H9 (cell line): Measurements from ENCODE around the gene EPSTI1. TPM values are rescaled to one million over a fixed set of nuclear protein-coding genes. Genes with fewer than 3 reads are reported as not detected.

Experiments
- DNase-seq: peaks from one replicate; pipeline ENCODE4 v3.0.0-alpha.2; 2017
- H2AFZ ChIP-seq: one replicate; pipeline ENCODE4 v1.6.1; 2013; ENCODE audit warnings: mild to moderate bottlenecking, low read length, control low read depth, moderate library complexity
- H2AK5ac ChIP-seq: 2 replicates; pipeline ENCODE4 v1.6.1; 2013; ENCODE audit warnings: low read length, control low read depth, mixed read lengths; ENCODE audit not compliant: insufficient read length
- H2BK120ac ChIP-seq: one replicate; pipeline ENCODE4 v1.6.1; 2013; ENCODE audit warnings: low read depth, mild to moderate bottlenecking, low read length, control low read depth, inconsistent platforms; ENCODE audit not compliant: poor library complexity, severe bottlenecking
- H2BK12ac ChIP-seq: 2 replicates; pipeline ENCODE4 v1.6.1; 2013; ENCODE audit warnings: low read length, control low read depth, mixed read lengths, low read depth; ENCODE audit not compliant: insufficient read length
- H2BK15ac ChIP-seq: 2 replicates; pipeline ENCODE4 v1.6.1; 2013; ENCODE audit warnings: low read depth, low read length, control low read depth
- H2BK20ac ChIP-seq: one replicate; pipeline ENCODE4 v1.6.1; 2013; ENCODE audit warnings: low read depth, mild to moderate bottlenecking, low read length, control low read depth, inconsistent platforms; ENCODE audit not compliant: poor library complexity, severe bottlenecking
- H2BK5ac ChIP-seq: 2 replicates; pipeline ENCODE4 v1.6.1; 2013; ENCODE audit warnings: low read length, control low read depth, mixed read lengths; ENCODE audit not compliant: insufficient read length
- H3K14ac ChIP-seq: 2 replicates; pipeline ENCODE4 v1.6.1; 2013; ENCODE audit warnings: low read length, control low read depth; ENCODE audit not compliant: insufficient read depth
- H3K18ac ChIP-seq: 2 replicates; pipeline ENCODE4 v1.6.1; 2013; ENCODE audit warnings: low read depth, mild to moderate bottlenecking, mixed read lengths, low read length, control low read depth; ENCODE audit not compliant: insufficient read length
- H3K23ac ChIP-seq: 2 replicates; pipeline ENCODE4 v1.6.1; 2013; ENCODE audit warnings: low read length, control low read depth, mixed read lengths, low read depth; ENCODE audit not compliant: insufficient read length
- H3K23me2 ChIP-seq: 2 replicates; pipeline ENCODE4 v1.6.1; 2013; ENCODE audit warnings: low read depth, mild to moderate bottlenecking, mixed read lengths, low read length, control low read depth; ENCODE audit not compliant: insufficient read length, poor library complexity, severe bottlenecking
- H3K27ac ChIP-seq: 2 replicates; pipeline ENCODE4 v1.5.1; 2013; ENCODE audit warnings: low read length, control low read depth, mixed read lengths, low read depth; ENCODE audit not compliant: insufficient read length
- H3K27me3 ChIP-seq: 2 replicates; pipeline ENCODE4 v1.6.1; 2013; ENCODE audit warnings: low read length, control low read depth, inconsistent platforms; ENCODE audit not compliant: insufficient read depth
- H3K4ac ChIP-seq: 2 replicates; pipeline ENCODE4 v1.6.1; 2013; ENCODE audit warnings: low read depth, mild to moderate bottlenecking, control low read depth, inconsistent platforms, low read length, moderate library complexity
- H3K4me1 ChIP-seq: 2 replicates; pipeline ENCODE4 v1.6.1; 2013; ENCODE audit warnings: low read length, control low read depth, inconsistent platforms; ENCODE audit not compliant: insufficient read depth
- H3K4me2 ChIP-seq: 2 replicates; pipeline ENCODE4 v1.6.1; 2013; ENCODE audit warnings: low read length, control low read depth, mixed read lengths; ENCODE audit not compliant: insufficient read length, insufficient read depth
- H3K56ac ChIP-seq: 2 replicates; pipeline ENCODE4 v1.6.1; 2013; ENCODE audit warnings: low read depth, mild to moderate bottlenecking, mixed read lengths, low read length, control low read depth; ENCODE audit not compliant: insufficient read length
- H3K79me1 ChIP-seq: 2 replicates; pipeline ENCODE4 v1.6.1; 2013; ENCODE audit warnings: low read depth, mild to moderate bottlenecking, moderate library complexity, low read length, control low read depth, inconsistent platforms; ENCODE audit not compliant: insufficient read depth, poor library complexity, severe bottlenecking
- H3K79me2 ChIP-seq: 2 replicates; pipeline ENCODE4 v1.6.1; 2013; ENCODE audit warnings: low read length, control low read depth, inconsistent platforms; ENCODE audit not compliant: insufficient read depth
- H3K9ac ChIP-seq: 2 replicates; pipeline ENCODE4 v1.6.1; 2013; ENCODE audit warnings: low read length, control low read depth, mixed read lengths; ENCODE audit not compliant: insufficient read length; ENCODE audit errors: extremely low read depth
- H3K9me3 ChIP-seq: one replicate; pipeline ENCODE4 v1.6.1; 2013; ENCODE audit warnings: low read depth, low read length, inconsistent platforms; ENCODE audit not compliant: control insufficient read depth
- H3T11ph ChIP-seq: one replicate; pipeline ENCODE4 v1.6.1; 2013; ENCODE audit warnings: mild to moderate bottlenecking, low read length, control low read depth, inconsistent platforms
- H4K20me1 ChIP-seq: one replicate; pipeline ENCODE4 v1.6.1; 2013; ENCODE audit not compliant: control insufficient read depth, insufficient read length, insufficient read depth
- H4K5ac ChIP-seq: 2 replicates; pipeline ENCODE4 v1.6.1; 2013; ENCODE audit warnings: low read depth, mild to moderate bottlenecking, mixed read lengths, low read length, control low read depth; ENCODE audit not compliant: insufficient read length
- H4K8ac ChIP-seq: replicated peaks from 2 replicates; pipeline ENCODE4 v1.6.1; 2013; ENCODE audit warnings: low read length, control low read depth, mixed read lengths, low read depth; ENCODE audit not compliant: insufficient read length
- H4K91ac ChIP-seq: 2 replicates; pipeline ENCODE4 v1.6.1; 2013; ENCODE audit warnings: low read depth, mild to moderate bottlenecking, moderate library complexity, mixed read lengths, low read length, control low read depth; ENCODE audit not compliant: insufficient read length
- H3K27ac Mint-ChIP-seq, 3 experiments: 2 replicates in 2 of 3; 3 replicates in 1 of 3; pipeline ENCODE4 v1.8.0; 2020 to 2021; ENCODE audit warnings: mixed read lengths in 3 of 3, mild to moderate bottlenecking in 1 of 3, moderate library complexity in 1 of 3
- H3K27me3 Mint-ChIP-seq: 2 replicates; pipeline ENCODE4 v1.8.0; 2021; ENCODE audit warnings: low read depth, mild to moderate bottlenecking, moderate library complexity, mixed read lengths
- H3K36me3 Mint-ChIP-seq, 3 experiments: 2 replicates in 2 of 3; 3 replicates in 1 of 3; pipeline ENCODE4 v1.8.0; 2020 to 2021; ENCODE audit warnings: low read depth in 3 of 3, mixed read lengths in 3 of 3; ENCODE audit not compliant: insufficient read depth in 1 of 3
- H3K4me1 Mint-ChIP-seq, 2 experiments: 2 replicates each; pipeline ENCODE4 v1.8.0; 2020; ENCODE audit warnings: mixed read lengths in 2 of 2
- H3K4me3 Mint-ChIP-seq, 2 experiments: 2 replicates in 1 of 2; 3 replicates in 1 of 2; pipeline ENCODE4 v1.8.0; 2020 to 2021; ENCODE audit warnings: mild to moderate bottlenecking in 2 of 2, mixed read lengths in 2 of 2, moderate library complexity in 1 of 2
- H3K9me3 Mint-ChIP-seq, 2 experiments: 2 replicates in 1 of 2; 3 replicates in 1 of 2; pipeline ENCODE4 v1.8.0; 2020; ENCODE audit warnings: mild to moderate bottlenecking in 2 of 2, mixed read lengths in 2 of 2, moderate library complexity in 1 of 2
- WGBS: extraction: QIAGEN DNeasy Blood & Tissue Kit; methylation state at CpG from one replicate; pipeline ENCODE4 v1.1.7; 2013; ENCODE audit warnings: missing lambda C conversion rate, low lambda C conversion rate, mixed read lengths; ENCODE audit not compliant: insufficient read length; ENCODE audit errors: extremely low coverage; 5-methylcytosine and 5-hydroxymethylcytosine counted together
- total RNA-seq: library from RNA; stranded (reverse); gene quantifications from 2 replicates; pipeline ENCODE4 v1.2.1, GENCODE V29; 2021
- TF ChIP-seq, protein P1 (sequence below): fragments of 200-600 bp; sonication (generic); conservative IDR thresholded peaks from 3 replicates; pipeline ENCODE4 v1.8.0; 2021; ENCODE audit warnings: antibody characterized with exemption, mild to moderate bottlenecking

EPSTI1 gene
- total RNA-seq, 1 experiment from 2014 or later: 0.70 TPM

DNA sequence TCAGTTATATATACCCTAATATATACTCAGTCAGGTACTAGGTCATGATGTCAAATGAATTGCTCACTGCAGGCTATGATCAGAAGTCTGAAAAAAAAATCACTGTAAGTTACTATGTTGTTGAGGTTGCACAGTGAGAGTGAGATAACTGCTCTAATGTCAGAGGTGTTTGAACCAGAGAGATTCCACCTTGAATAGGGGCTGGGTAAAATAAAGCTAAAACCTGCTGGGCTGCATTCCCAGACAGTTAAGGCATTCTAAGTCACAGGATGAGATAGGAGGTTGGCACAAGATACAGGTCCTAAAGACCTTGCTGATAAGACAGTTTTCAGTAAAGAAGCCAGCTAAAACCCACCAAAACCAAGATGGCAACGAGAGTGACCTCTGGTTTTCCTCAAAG is 10.2 kb downstream of the EPSTI1 start:
- H2AK5ac ChIP-seq: no peak overlapping the region
- DNase-seq: no peak
- no peak overlapping the region for H2BK12ac ChIP-seq
- Mint-ChIP-seq H3K36me3 (0 out of 7 replicates have a peak, but pooled peaks cover 0 to 2% (median 0%) of the 10 kb centered on the region in 3 experiments), H3K4me3 (no peak overlapping the region), H3K4me1 (peaks cover 34 to 41% of the 10 kb centered on the region in 2 experiments), H3K9me3 (no peaks in the 10 kb centered on the region; a peak in 2 of 5 replicates), H3K27me3 (no peaks in the 10 kb centered on the region), H3K27ac (no peak overlapping the region)
- H4K8ac ChIP-seq: no peak overlapping the region
- no peak overlapping the region for H2AFZ ChIP-seq
- no peaks in the 10 kb centered on the region for H3K9me3 ChIP-seq
- WGBS: no CpG with 5 or more reads among the region's 1 CpG
- no peak overlapping the region for H4K91ac ChIP-seq
- H3K79me2 ChIP-seq: no peaks in the 10 kb centered on the region
- no peak overlapping the region for H2BK20ac ChIP-seq
- no peak overlapping the region for H3K14ac ChIP-seq
- H2BK15ac ChIP-seq: no peak overlapping the region
- H3K4ac ChIP-seq: no peak overlapping the region
- no peak overlapping the region for H3K23ac ChIP-seq
- no peak overlapping the region for H3K9ac ChIP-seq
- H4K20me1 ChIP-seq: no peaks in the 10 kb centered on the region
- no peaks in the 10 kb centered on the region for H3K23me2 ChIP-seq
- TF ChIP-seq, protein P1, sequence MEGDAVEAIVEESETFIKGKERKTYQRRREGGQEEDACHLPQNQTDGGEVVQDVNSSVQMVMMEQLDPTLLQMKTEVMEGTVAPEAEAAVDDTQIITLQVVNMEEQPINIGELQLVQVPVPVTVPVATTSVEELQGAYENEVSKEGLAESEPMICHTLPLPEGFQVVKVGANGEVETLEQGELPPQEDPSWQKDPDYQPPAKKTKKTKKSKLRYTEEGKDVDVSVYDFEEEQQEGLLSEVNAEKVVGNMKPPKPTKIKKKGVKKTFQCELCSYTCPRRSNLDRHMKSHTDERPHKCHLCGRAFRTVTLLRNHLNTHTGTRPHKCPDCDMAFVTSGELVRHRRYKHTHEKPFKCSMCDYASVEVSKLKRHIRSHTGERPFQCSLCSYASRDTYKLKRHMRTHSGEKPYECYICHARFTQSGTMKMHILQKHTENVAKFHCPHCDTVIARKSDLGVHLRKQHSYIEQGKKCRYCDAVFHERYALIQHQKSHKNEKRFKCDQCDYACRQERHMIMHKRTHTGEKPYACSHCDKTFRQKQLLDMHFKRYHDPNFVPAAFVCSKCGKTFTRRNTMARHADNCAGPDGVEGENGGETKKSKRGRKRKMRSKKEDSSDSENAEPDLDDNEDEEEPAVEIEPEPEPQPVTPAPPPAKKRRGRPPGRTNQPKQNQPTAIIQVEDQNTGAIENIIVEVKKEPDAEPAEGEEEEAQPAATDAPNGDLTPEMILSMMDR: no peak
- H3K4me1 ChIP-seq: peaks cover 3% of the 10 kb centered on the region; the same call in 1 of the 2 replicates
- no peak overlapping the region for H4K5ac ChIP-seq
- H3K79me1 ChIP-seq: no peaks in the 10 kb centered on the region
- no peak overlapping the region for H2BK5ac ChIP-seq
- H2BK120ac ChIP-seq: no peak overlapping the region
- H3T11ph ChIP-seq: no peak overlapping the region
- H3K4me2 ChIP-seq: no peak overlapping the region
- H3K27me3 ChIP-seq: no peaks in the 10 kb centered on the region
- H3K27ac ChIP-seq: no peak overlapping the region
- no peak overlapping the region for H3K18ac ChIP-seq
- no peak overlapping the region for H3K56ac ChIP-seq
